ENCODE data around the gene TMX3. TPM values are rescaled to one million over a fixed set of nuclear protein-coding genes. Genes with fewer than 3 reads are reported as not detected.

Gene TMX3
- total and polyA plus RNA-seq, 8 donors: 48.3 to 98.7 (median 85.5) TPM

DNA sequence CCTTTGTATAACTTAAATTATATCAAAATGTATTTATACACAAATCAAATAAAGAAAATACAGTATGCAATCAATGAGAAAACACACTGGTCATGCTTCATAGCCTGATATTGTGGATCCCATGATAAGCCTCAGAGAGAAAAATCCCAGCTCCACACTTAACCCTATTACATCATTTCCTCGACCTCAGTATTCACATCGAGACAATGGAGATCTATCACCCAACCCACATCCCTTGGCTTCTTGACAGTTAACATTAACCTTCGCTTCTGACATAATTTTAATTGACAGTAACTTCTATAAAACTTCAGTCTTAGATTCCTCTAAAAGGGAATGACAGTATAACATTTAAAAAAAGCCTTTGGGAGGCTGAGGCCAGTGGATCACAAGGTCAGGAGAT, 11.6 kb downstream of the TMX3 start:
- DNase-seq: no peak
- no peak overlapping the region for H3K27ac ChIP-seq
- H3K27me3 ChIP-seq: no peaks in the 10 kb centered on the region
- H3K9me3 ChIP-seq: no peaks in the 10 kb centered on the region
- peaks cover 0 to 38% of the 10 kb centered on the region in 2 donors for H3K36me3 ChIP-seq
- TF ChIP-seq, protein P1, sequence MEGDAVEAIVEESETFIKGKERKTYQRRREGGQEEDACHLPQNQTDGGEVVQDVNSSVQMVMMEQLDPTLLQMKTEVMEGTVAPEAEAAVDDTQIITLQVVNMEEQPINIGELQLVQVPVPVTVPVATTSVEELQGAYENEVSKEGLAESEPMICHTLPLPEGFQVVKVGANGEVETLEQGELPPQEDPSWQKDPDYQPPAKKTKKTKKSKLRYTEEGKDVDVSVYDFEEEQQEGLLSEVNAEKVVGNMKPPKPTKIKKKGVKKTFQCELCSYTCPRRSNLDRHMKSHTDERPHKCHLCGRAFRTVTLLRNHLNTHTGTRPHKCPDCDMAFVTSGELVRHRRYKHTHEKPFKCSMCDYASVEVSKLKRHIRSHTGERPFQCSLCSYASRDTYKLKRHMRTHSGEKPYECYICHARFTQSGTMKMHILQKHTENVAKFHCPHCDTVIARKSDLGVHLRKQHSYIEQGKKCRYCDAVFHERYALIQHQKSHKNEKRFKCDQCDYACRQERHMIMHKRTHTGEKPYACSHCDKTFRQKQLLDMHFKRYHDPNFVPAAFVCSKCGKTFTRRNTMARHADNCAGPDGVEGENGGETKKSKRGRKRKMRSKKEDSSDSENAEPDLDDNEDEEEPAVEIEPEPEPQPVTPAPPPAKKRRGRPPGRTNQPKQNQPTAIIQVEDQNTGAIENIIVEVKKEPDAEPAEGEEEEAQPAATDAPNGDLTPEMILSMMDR (IDR thresholded peaks at IDR 0.05): no peak
- no peak overlapping the region for H3K4me3 ChIP-seq
- intact Hi-C loops (cut with DNase I): no loop called here
- no peaks in the 10 kb centered on the region for H3K4me1 ChIP-seq
- ATAC-seq: no peak

DNA sequence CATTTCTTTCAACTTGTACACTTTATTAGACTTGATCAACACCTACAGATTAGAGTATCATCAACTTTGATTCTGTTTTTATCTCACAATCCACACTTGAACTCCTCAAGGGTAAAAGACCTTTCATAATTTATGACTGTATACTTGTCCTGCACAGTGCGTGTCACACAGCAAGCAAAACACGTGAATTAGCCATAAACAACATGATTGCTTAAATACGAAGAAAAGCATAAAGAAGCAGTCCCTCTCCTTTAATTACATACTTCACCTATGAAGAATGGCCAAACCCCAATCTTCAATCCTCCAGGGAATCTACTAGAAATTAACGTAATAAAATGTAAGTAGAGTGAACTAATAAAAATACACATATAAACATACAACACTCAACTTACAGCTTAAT, 13.6 kb downstream of the TMX3 start:
- no peaks in the 10 kb centered on the region for H3K27me3 ChIP-seq
- no peaks in the 10 kb centered on the region for H3K9me3 ChIP-seq
- H3K27ac ChIP-seq: no peak overlapping the region
- no peaks in the 10 kb centered on the region for H3K4me1 ChIP-seq
- no peak overlapping the region for H3K4me3 ChIP-seq
- intact Hi-C loops (cut with DNase I): no loop called here
- TF ChIP-seq, protein P1 (IDR thresholded peaks at IDR 0.05): no peak
- H3K36me3 ChIP-seq: peaks cover 0 to 48% of the 10 kb centered on the region in 2 donors
- DNase-seq: no peak
- no peak for ATAC-seq

DNA sequence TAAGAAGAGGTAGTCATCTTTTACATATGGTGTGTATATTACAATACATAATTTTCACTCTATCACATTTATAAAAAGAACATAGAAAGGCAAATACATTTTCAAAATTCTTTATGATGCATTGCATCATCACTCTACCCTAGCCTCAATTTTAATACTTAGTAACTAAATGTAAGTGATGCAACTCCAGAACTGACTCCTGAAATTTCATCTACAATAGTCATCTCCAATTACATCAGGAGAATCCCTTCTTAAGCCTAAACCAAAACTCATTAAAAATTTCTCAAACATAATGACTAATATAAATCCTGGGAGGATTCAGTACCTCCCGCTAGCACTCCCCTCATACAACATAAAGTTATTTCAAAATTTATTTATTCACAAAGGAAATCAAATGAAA, 15.9 kb downstream of the TMX3 start:
- ATAC-seq (no peak), DNase-seq (no peak)
- TF ChIP-seq, protein P1 (IDR thresholded peaks at IDR 0.05): no peak
- Histone ChIP-seq H3K27me3 (no peaks in the 10 kb centered on the region), H3K9me3 (no peaks in the 10 kb centered on the region), H3K27ac (no peak overlapping the region), H3K4me1 (no peaks in the 10 kb centered on the region), H3K4me3 (no peak overlapping the region), H3K36me3 (peaks cover 0 to 57% of the 10 kb centered on the region in 2 donors)
- intact Hi-C loops (cut with DNase I): no loop called here

GRCh38 chr18:68696937-68697336, 18.0 kb downstream of the TMX3 start:
- Histone ChIP-seq H3K27me3 (no peaks in the 10 kb centered on the region), H3K9me3 (no peaks in the 10 kb centered on the region), H3K4me3 (no peak overlapping the region), H3K27ac (no peak overlapping the region), H3K36me3 (peaks cover 0 to 75% of the 10 kb centered on the region in 2 donors), H3K4me1 (no peaks in the 10 kb centered on the region)
- ATAC-seq: no peak
- TF ChIP-seq, protein P1 (IDR thresholded peaks at IDR 0.05): no peak
- no peak for DNase-seq
- intact Hi-C loops (cut with DNase I): no loop called here

GRCh38 chr18:68694316-68694715, 20.6 kb downstream of the TMX3 start:
- TF ChIP-seq, protein P1 (IDR thresholded peaks at IDR 0.05): no peak
- H3K4me3 ChIP-seq: no peak overlapping the region
- peak in 1 of 4 donors; percentile 42 for DNase-seq
- H3K9me3 ChIP-seq: no peaks in the 10 kb centered on the region
- no peak overlapping the region for H3K27ac ChIP-seq
- no peaks in the 10 kb centered on the region for H3K4me1 ChIP-seq
- H3K36me3 ChIP-seq: peaks cover 0 to 70% of the 10 kb centered on the region in 2 donors
- ATAC-seq: no peak
- H3K27me3 ChIP-seq: no peaks in the 10 kb centered on the region
- intact Hi-C loops (cut with DNase I): no loop called here
